Sigmoid colon (tissue), 7 donors: ENCODE data around the gene NUDT3. TPM values are rescaled to one million over a fixed set of nuclear protein-coding genes. Genes with fewer than 3 reads are reported as not detected.

Experiments used
- DNase-seq: peaks from one replicate; pipeline ENCODE4 v3.0.0-alpha.2; 2019
- H3K27ac ChIP-seq, 4 donors: fragments of 200-600 bp; sonication (generic); one replicate each; pipeline ENCODE4 v1.5.1; 2016 to 2019; ENCODE audit warnings: mild to moderate bottlenecking in 1 of 4
- H3K27me3 ChIP-seq, 3 donors: fragments of 200-600 bp; sonication (generic); one replicate each; pipeline ENCODE4 v1.5.1; 2019; ENCODE audit warnings: mild to moderate bottlenecking in 1 of 3
- H3K36me3 ChIP-seq, 4 donors: fragments of 200-600 bp; sonication (generic); one replicate each; pipeline ENCODE4 v1.5.1; 2016 to 2019
- H3K4me1 ChIP-seq, 4 donors: fragments of 200-600 bp; sonication (generic); one replicate each; pipeline ENCODE4 v1.5.1; 2017 to 2019
- H3K4me3 ChIP-seq, 4 donors: fragments of 200-600 bp; sonication (generic); one replicate each; pipeline ENCODE4 v1.5.1; 2017 to 2019; ENCODE audit warnings: mild to moderate bottlenecking in 2 of 4, moderate library complexity in 1 of 4
- H3K9me3 ChIP-seq, 4 donors: fragments of 200-600 bp in 3 of 4; sonication (generic) in 3 of 4; one replicate each; pipeline versions ENCODE4 v1.5.1 to v1.6.1; 2013 to 2019
- CTCF ChIP-seq, 4 experiments: fragments of 450-650 bp in 3 of 4; fragments of 200-600 bp in 1 of 4; IDR thresholded peaks; one replicate each; pipeline ENCODE4 v1.5.1; 2016 to 2019; ENCODE audit warnings: antibody characterized with exemption in 4 of 4, mild to moderate bottlenecking in 3 of 4, moderate library complexity in 2 of 4
- EP300 ChIP-seq, 4 donors: sonication (generic); formaldehyde crosslinking; IDR thresholded peaks; one replicate each; pipeline ENCODE4 v1.6.1; 2017; ENCODE audit warnings: antibody characterized with exemption in 4 of 4
- POLR2A ChIP-seq, 2 donors: fragments of 450-650 bp; IDR thresholded peaks; one replicate each; pipeline ENCODE4 v1.6.1; 2016; ENCODE audit warnings: antibody characterized with exemption in 2 of 2, mild to moderate bottlenecking in 2 of 2, moderate library complexity in 2 of 2
- POLR2AphosphoS5 ChIP-seq, 4 donors: sonication (generic); formaldehyde crosslinking; IDR thresholded peaks; one replicate each; pipeline ENCODE4 v1.6.1; 2017; ENCODE audit warnings: antibody characterized with exemption in 4 of 4
- WGBS, 2 donors: extraction: QIAGEN DNeasy Blood & Tissue Kit; methylation state at CpG; one replicate each; pipeline ENCODE4 v1.1.7; 2013; 5-methylcytosine and 5-hydroxymethylcytosine counted together
- intact Hi-C: fragments of 100-400 bp; cut with DNase I; formaldehyde crosslinking; loops from one replicate; pipeline ENCODE4 v1.15.1; 2023
- polyA plus RNA-seq, 3 donors: library from polyadenylated mRNA; stranded (reverse); fragments of 200-250 nt; gene quantifications; one replicate each; pipeline ENCODE4 v1.2.3, GENCODE V29; 2013
- total RNA-seq, 4 donors: library from RNA; depleted of rRNA; stranded (reverse); fragments of >200 nt; gene quantifications; one replicate each; pipeline ENCODE4 v1.1.0, GENCODE V29; 2016
- donor health status: healthy with polysubstance abuse.
- donor health status: Bipolar disorder and iron deficiency.
- donor health status: healthy.

Gene NUDT3
- total and polyA plus RNA-seq, 7 donors = 6.0 to 45.7 (median 31.4) TPM

- no peaks in the 10 kb centered on the region for H3K36me3 ChIP-seq
- peak; percentile 78 for DNase-seq
- TF ChIP-seq POLR2A (IDR thresholded peaks at IDR 0.05) (no peak), EP300 (IDR thresholded peaks at IDR 0.05) (no peak), POLR2AphosphoS5 (IDR thresholded peaks at IDR 0.05) (peak in 2 of 4 donors; percentile 6 to 21)
- 4 to 6% methylated on average over 75 of the region's 75 CpGs for WGBS, 2 donors
- peak overlapping the region in 3 of 4 donors; percentile 65 to 81 (median 74) for H3K4me3 ChIP-seq
- H3K27me3 ChIP-seq = no peaks in the 10 kb centered on the region
- H3K9me3 ChIP-seq = no peaks in the 10 kb centered on the region
- peaks cover 0 to 27% (median 18%) of the 10 kb centered on the region in 4 donors for H3K4me1 ChIP-seq
- peak overlapping the region; percentile 88 to 95 (median 93) for H3K27ac ChIP-seq
- intact Hi-C loops = loop anchor here (1.0 kb wide), 1 partner anchor 11 kb away; no protein-coding TSS in a partner anchor
Observed at GRCh38 chr6:34235307-34236130, 156.9 kb downstream of the NUDT3 start.

- no peaks in the 10 kb centered on the region for H3K9me3 ChIP-seq
- TF ChIP-seq EP300 (IDR thresholded peaks at IDR 0.05) (no peak), POLR2AphosphoS5 (IDR thresholded peaks at IDR 0.05) (no peak), CTCF (IDR thresholded peaks at IDR 0.05) (no peak), POLR2A (IDR thresholded peaks at IDR 0.05) (no peak)
- H3K36me3 ChIP-seq = no peaks in the 10 kb centered on the region
- H3K27ac ChIP-seq = peak overlapping the region; percentile 88 to 95 (median 93)
- whole genome bisulfite sequencing, 2 donors = 77 to 79% methylated on average over 53 of the region's 53 CpGs
- H3K4me1 ChIP-seq = peaks cover 0 to 27% (median 18%) of the 10 kb centered on the region in 4 donors
- peak; percentile 67 for DNase-seq
- intact Hi-C loops = no loop called here
- no peaks in the 10 kb centered on the region for H3K27me3 ChIP-seq
- no peak overlapping the region for H3K4me3 ChIP-seq
Observed at GRCh38 chr6:34234667-34235306, 157.7 kb downstream of the NUDT3 start.

- peak; percentile 61 for DNase-seq
- 91 to 94% methylated on average over 7 of the region's 7 CpGs for WGBS, 2 donors
Observed at GRCh38 chr6:34233867-34234266, 158.6 kb downstream of the NUDT3 start.

GRCh38 chr6:34232901-34233300 is 159.6 kb downstream of the NUDT3 start:
- WGBS, 2 donors = 86 to 88% methylated on average over 5 of the region's 5 CpGs
- no peaks in the 10 kb centered on the region for H3K36me3 ChIP-seq
- DNase-seq = no peak
- no peaks in the 10 kb centered on the region for H3K9me3 ChIP-seq
- H3K4me3 ChIP-seq = no peak overlapping the region
- peaks cover 0 to 20% (median 13%) of the 10 kb centered on the region in 4 donors for H3K4me1 ChIP-seq
- TF ChIP-seq POLR2A (IDR thresholded peaks at IDR 0.05) (no peak), CTCF (IDR thresholded peaks at IDR 0.05) (no peak), EP300 (IDR thresholded peaks at IDR 0.05) (no peak), POLR2AphosphoS5 (IDR thresholded peaks at IDR 0.05) (no peak)
- no peak overlapping the region for H3K27ac ChIP-seq
- no peaks in the 10 kb centered on the region for H3K27me3 ChIP-seq
- intact Hi-C loops = no loop called here

More at GRCh38 chr6:34233867-34234266, 158.6 kb downstream of the NUDT3 start:
- Histone ChIP-seq H3K27me3 (no peaks in the 10 kb centered on the region), H3K4me1 (peaks cover 0 to 27% (median 18%) of the 10 kb centered on the region in 4 donors), H3K36me3 (no peaks in the 10 kb centered on the region), H3K9me3 (no peaks in the 10 kb centered on the region), H3K4me3 (no peak overlapping the region), H3K27ac (peak overlapping the region; percentile 8 to 95 (median 90))
- TF ChIP-seq POLR2AphosphoS5 (IDR thresholded peaks at IDR 0.05) = no peak
- TF ChIP-seq EP300 (IDR thresholded peaks at IDR 0.05) = no peak
- TF ChIP-seq CTCF (IDR thresholded peaks at IDR 0.05) = no peak
- intact Hi-C loops = no loop called here
